Activated CD8-positive, alpha-beta T cell treated with anti-CD3 and anti-CD28 coated beads, Interleukin-2, amount 10 ng/mL, durations not matched to agents 7 days and 5 days (primary cell): ENCODE results near the gene PRRT2. TPM values are rescaled to one million over a fixed set of nuclear protein-coding genes. Genes with fewer than 3 reads are reported as not detected.

Experiments used
- ATAC-seq: fragments of 150-1000 bp; cut with Tn5 transposase; one replicate; pipeline ENCODE4 v1.10.0; 2021; ENCODE audit warnings: moderate library complexity
- CTCF ChIA-PET: fragments of 350-600 bp; sonication (Branson Sonifier 250); formaldehyde crosslinking; loops from one replicate; lab custom pipeline; 2021; ENCODE audit warnings: antibody characterized with exemption; lab: Charles Lee
- POLR2A ChIA-PET: fragments of 350-600 bp; sonication (Branson Sonifier 250); formaldehyde crosslinking; loops from one replicate; lab custom pipeline; 2021; ENCODE audit warnings: antibody characterized with exemption; lab: Charles Lee
- DNase-seq: peaks from one replicate; pipeline ENCODE4 v3.0.0-alpha.2; 2020
- H3K27ac Mint-ChIP-seq: one replicate; pipeline ENCODE4 v1.8.0; 2021; ENCODE audit warnings: mild to moderate bottlenecking, mixed read lengths
- H3K27me3 Mint-ChIP-seq: one replicate; pipeline ENCODE4 v1.8.0; 2021; ENCODE audit warnings: low read depth, mixed read lengths
- H3K36me3 Mint-ChIP-seq: one replicate; pipeline ENCODE4 v1.8.0; 2021; ENCODE audit warnings: low read depth, mixed read lengths
- H3K4me1 Mint-ChIP-seq: one replicate; pipeline ENCODE4 v1.8.0; 2021; ENCODE audit warnings: low read depth, mixed read lengths
- H3K4me3 Mint-ChIP-seq: one replicate; pipeline ENCODE4 v1.8.0; 2021; ENCODE audit warnings: mild to moderate bottlenecking, mixed read lengths
- H3K9me3 Mint-ChIP-seq: one replicate; pipeline ENCODE4 v1.8.0; 2022; ENCODE audit warnings: mixed read lengths; ENCODE audit not compliant: insufficient read depth
- total RNA-seq, 2 experiments: library from RNA; stranded (reverse); gene quantifications; one replicate each; pipeline ENCODE4 v1.2.3, GENCODE V29; 2021

The PRRT2 gene
- total RNA-seq, 2 experiments from 2014 or later, result 0.16 to 0.83 TPM

DNA sequence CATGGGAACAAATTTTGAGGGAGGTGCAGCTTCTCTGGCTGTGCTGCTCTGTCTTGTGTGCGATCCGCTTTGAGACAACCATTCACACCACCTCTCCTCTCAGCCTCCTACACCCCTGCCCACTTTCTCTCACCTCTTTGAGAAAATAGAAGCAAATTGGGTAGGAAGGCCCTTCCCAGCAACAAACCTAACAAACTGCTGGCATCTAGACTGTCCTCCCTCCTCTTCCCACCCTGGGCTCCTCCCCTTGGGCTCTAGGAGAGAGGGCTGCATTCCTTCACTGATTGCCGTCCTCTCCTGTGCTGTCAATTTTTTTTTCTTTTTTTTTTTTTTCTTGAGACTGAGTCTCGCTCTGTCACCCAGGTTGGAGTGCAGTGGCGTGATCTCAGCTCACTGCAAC lies 37.5 kb downstream of the PRRT2 start:
- no peaks in the 10 kb centered on the region for H3K27me3 Mint-ChIP-seq
- DNase-seq (no peak), ATAC-seq (no peak)
- POLR2A ChIA-PET, result interaction anchor here (1.9 kb wide), 1 partner anchor 29 kb away, joined by 12 read pairs; the partner anchor contains the start of gene MVP
- peaks cover 6% of the 10 kb centered on the region for H3K4me1 Mint-ChIP-seq
- no peak overlapping the region for H3K4me3 Mint-ChIP-seq
- no peaks in the 10 kb centered on the region for H3K9me3 Mint-ChIP-seq
- CTCF ChIA-PET, result interaction anchor here (1.4 to 5.2 kb wide), 15 partner anchors 10 to 192 kb away, joined by 4 to 106 read pairs (median 13); partner anchors contain the start of genes KIF22, MVP and PAGR1
- H3K36me3 Mint-ChIP-seq, result peaks cover 29% of the 10 kb centered on the region
- no peak overlapping the region for H3K27ac Mint-ChIP-seq

GRCh38 chr16:29850998-29851397 lies 39.0 kb downstream of the PRRT2 start:
- H3K27me3 Mint-ChIP-seq, result no peaks in the 10 kb centered on the region
- H3K27ac Mint-ChIP-seq, result no peak overlapping the region
- ATAC-seq (no peak), DNase-seq (no peak)
- CTCF ChIA-PET, result interaction anchor here (1.2 to 5.2 kb wide), 2 partner anchors 151 to 159 kb away, joined by 3 to 93 read pairs; no protein-coding TSS in a partner anchor
- H3K36me3 Mint-ChIP-seq, result peaks cover 19% of the 10 kb centered on the region
- peaks cover 6% of the 10 kb centered on the region for H3K4me1 Mint-ChIP-seq
- POLR2A ChIA-PET, result no interaction called here
- no peak overlapping the region for H3K4me3 Mint-ChIP-seq
- H3K9me3 Mint-ChIP-seq, result no peaks in the 10 kb centered on the region

DNA sequence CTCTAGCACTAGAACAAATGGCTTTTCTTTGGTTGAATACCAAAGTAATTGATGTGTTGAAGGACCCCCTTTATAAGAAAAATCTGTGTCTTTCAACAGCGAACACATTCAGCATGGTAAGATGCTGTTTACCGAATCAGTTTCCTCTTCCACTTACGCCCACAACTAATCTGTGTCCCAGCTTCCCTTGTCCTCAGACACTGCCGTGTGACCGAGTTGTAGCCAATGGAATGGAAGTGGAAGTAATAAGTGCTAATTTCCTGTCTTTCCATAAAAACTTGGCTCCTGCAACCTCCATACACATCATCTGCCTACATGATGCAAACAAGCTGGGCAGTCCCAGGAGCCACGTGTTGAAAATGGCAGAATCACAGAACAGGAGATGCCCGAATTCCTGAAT lies 40.7 kb downstream of the PRRT2 start:
- ATAC-seq (no peak), DNase-seq (no peak)
- peaks cover 6% of the 10 kb centered on the region for H3K4me1 Mint-ChIP-seq
- ChIA-PET CTCF (interaction anchor here (0.7 to 1.3 kb wide), 2 partner anchors 37 to 109 kb away, joined by 3 read pairs; partner anchors contain the start of genes PAGR1 and TMEM219), POLR2A (no interaction called here)
- no peaks in the 10 kb centered on the region for H3K9me3 Mint-ChIP-seq
- no peak overlapping the region for H3K27ac Mint-ChIP-seq
- peaks cover 16% of the 10 kb centered on the region for H3K36me3 Mint-ChIP-seq
- no peak overlapping the region for H3K4me3 Mint-ChIP-seq
- H3K27me3 Mint-ChIP-seq, result no peaks in the 10 kb centered on the region

DNA sequence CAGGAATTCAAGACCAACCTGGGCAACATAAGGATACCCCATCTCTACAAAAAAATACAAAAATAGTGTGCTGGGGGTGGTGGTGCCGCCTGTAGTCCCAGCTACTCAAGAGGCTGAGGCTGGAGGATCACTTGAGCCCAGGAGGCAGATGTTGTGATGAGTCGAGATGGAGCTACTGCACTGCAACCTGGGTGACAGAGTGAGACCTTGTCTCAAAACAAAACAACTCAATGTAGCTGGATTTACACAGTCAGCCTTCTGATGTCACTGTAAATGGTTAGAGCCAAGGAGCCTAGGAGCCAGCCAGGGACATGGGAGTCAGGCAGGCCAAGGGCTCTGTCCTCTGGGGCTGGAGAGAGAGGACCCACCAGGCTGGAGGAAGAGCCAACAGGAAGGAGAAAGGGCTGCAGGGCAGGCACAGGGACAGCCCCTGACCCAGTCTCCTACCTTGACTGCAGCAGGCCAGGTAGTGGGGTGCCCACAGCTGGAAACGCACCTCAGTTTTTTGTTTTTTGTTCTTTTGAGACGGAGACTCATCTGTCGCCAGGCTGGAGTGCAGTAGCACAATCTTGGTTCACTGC lies 42.6 kb downstream of the PRRT2 start:
- DNase-seq, result no peak
- Mint-ChIP-seq H3K4me1 (no peaks in the 10 kb centered on the region), H3K36me3 (peaks cover 20% of the 10 kb centered on the region), H3K27me3 (no peaks in the 10 kb centered on the region), H3K27ac (no peak overlapping the region), H3K4me3 (no peak overlapping the region), H3K9me3 (no peaks in the 10 kb centered on the region)
- CTCF ChIA-PET, result interaction anchor here (0.9 to 1.9 kb wide), 4 partner anchors 9 to 177 kb away, joined by 3 to 7 read pairs (median 4); partner anchors contain the start of gene TLCD3B
- no peak for ATAC-seq
- POLR2A ChIA-PET, result interaction anchor here (0.5 kb wide), 1 partner anchor 10 kb away, joined by 3 read pairs; no protein-coding TSS in a partner anchor

DNA sequence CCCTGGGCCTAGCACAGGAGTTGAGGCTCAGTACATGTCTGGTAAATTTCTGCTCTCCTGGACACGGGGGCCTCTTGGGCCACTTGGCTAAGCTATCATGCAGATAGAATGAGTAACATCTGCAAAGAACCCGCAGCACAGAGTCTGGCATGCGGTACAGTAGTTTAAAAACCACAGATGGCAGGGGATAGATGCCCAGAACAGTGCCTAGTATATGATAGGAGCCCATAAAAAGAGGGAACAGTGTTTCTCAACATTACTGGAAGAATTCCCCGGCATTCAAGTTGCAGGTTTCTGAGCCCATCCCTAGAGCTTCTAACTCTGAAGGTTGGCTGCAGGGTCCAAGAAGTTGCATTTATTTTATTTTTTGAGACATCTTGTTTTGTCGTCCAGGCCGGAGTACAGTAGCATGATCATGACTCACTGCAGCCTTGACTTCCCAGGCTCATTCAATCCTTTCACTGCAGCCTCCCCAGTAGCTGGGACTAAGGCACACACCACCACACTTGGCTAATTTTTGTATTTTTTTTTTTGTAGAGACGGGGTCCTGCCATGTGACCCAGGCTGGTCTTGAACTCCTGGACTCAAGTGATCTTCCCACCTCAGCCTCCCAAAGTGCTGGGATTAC lies 45.3 kb downstream of the PRRT2 start:
- H3K9me3 Mint-ChIP-seq, result no peaks in the 10 kb centered on the region
- ATAC-seq, result no peak
- H3K27me3 Mint-ChIP-seq, result no peaks in the 10 kb centered on the region
- ChIA-PET CTCF (interaction anchor here (3.1 kb wide), 1 partner anchor 9 kb away, joined by 17 read pairs; no protein-coding TSS in a partner anchor), POLR2A (interaction anchor here (0.7 kb wide), 1 partner anchor 9 kb away, joined by 3 read pairs; no protein-coding TSS in a partner anchor)
- H3K4me3 Mint-ChIP-seq, result no peak overlapping the region
- no peak overlapping the region for H3K27ac Mint-ChIP-seq
- DNase-seq, result no peak
- peaks cover 15% of the 10 kb centered on the region for H3K4me1 Mint-ChIP-seq
- H3K36me3 Mint-ChIP-seq, result peaks cover 28% of the 10 kb centered on the region

DNA sequence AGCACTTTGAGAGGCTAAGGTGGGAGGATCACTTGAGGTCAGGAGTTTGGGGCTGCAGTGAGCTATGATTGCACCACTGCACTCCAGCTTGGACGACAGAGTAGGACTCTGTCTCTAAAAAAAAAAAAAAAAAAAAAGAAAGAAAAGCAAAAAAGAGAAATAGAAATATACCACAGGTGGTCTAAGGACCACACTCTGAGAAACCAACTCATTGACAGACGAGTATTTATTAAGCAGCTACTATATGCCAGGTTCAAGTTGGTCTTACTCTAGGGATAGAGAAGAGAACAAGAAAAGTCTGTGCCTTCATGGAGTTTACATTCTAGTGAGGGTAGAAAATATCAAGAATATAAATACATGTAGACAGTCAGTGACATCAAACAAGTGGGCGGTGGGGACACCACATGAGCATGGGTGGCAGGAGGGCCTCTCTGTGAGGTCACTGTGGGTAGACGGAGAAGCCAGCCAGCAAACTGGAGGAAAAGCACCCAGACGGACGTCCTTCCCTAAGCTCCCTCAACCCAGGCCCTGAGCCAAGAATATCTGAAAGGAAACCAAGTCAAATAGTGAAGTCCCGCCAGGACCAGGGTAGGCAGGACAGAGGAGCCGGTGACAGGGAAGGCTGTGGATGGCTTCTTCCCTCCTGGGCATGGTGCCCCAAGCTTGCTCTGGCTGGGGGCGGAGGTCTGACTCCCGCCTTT lies 46.3 kb downstream of the PRRT2 start:
- POLR2A ChIA-PET, result interaction anchor here (0.6 kb wide), 2 partner anchors 10 to 806 kb away, joined by 3 read pairs; no protein-coding TSS in a partner anchor
- Mint-ChIP-seq H3K4me1 (peaks cover 20% of the 10 kb centered on the region), H3K27ac (no peak overlapping the region)

GRCh38 chr16:29858974-29859373 lies 47.0 kb downstream of the PRRT2 start:
- ATAC-seq (no peak), DNase-seq (no peak)
- CTCF ChIA-PET, result interaction anchor here (1.6 to 3.1 kb wide), 2 partner anchors 11 to 43 kb away, joined by 6 to 17 read pairs; partner anchors contain the start of gene PAGR1
- POLR2A ChIA-PET, result no interaction called here
- no peak overlapping the region for H3K27ac Mint-ChIP-seq
- H3K36me3 Mint-ChIP-seq, result peaks cover 28% of the 10 kb centered on the region
- H3K4me1 Mint-ChIP-seq, result peaks cover 25% of the 10 kb centered on the region
- no peaks in the 10 kb centered on the region for H3K27me3 Mint-ChIP-seq
- no peaks in the 10 kb centered on the region for H3K9me3 Mint-ChIP-seq
- no peak overlapping the region for H3K4me3 Mint-ChIP-seq

More for the DNA sequence above, 46.3 kb downstream of the PRRT2 start:
- CTCF ChIA-PET, result interaction anchor here (1.6 to 3.1 kb wide), 2 partner anchors 10 to 42 kb away, joined by 6 to 17 read pairs; partner anchors contain the start of gene PAGR1
- H3K4me3 Mint-ChIP-seq, result no peak overlapping the region
- no peaks in the 10 kb centered on the region for H3K27me3 Mint-ChIP-seq
- ATAC-seq, result no peak
- H3K36me3 Mint-ChIP-seq, result peaks cover 28% of the 10 kb centered on the region
- DNase-seq, result no peak
- no peaks in the 10 kb centered on the region for H3K9me3 Mint-ChIP-seq

- Mint-ChIP-seq H3K4me1 (peaks cover 25% of the 10 kb centered on the region), H3K27me3 (no peaks in the 10 kb centered on the region), H3K4me3 (no peak overlapping the region), H3K27ac (no peak overlapping the region), H3K9me3 (no peaks in the 10 kb centered on the region), H3K36me3 (peaks cover 28% of the 10 kb centered on the region)
- ATAC-seq, result no peak
- DNase-seq, result no peak
- POLR2A ChIA-PET, result interaction anchor here (1.1 kb wide), 1 partner anchor 101 kb away, joined by 3 read pairs; the partner anchor contains the start of gene TMEM219
- CTCF ChIA-PET, result interaction anchor here (1.2 kb wide), 1 partner anchor 12 kb away, joined by 9 read pairs; no protein-coding TSS in a partner anchor
Measured at GRCh38 chr16:29860218-29860617, 48.2 kb downstream of the PRRT2 start.

DNA sequence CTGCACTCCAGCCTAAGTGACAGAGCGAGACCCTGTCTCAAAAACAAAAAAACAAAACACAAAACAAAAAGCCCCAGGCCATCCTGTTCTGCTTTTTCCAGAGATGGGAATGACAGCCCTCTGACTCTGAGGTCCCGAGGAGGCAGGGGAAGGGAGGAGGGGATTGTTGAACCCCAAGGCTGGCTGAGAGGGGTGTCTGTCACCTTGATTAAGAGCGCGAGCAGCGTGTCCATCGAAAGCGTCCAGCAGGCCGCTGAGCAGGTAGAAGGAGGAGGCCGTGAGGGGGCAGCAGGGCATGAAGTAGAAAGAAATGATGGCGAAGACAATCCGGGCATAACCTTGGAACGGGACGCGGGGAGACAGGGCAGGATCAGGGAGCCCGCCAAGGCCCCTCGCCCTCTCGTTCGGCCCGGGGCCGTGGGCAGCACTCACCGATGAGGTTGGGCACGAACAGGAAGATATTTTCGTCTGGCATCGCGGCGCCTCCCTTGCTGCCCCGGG lies 50.4 kb downstream of the PRRT2 start:
- peak overlapping the region; percentile 100 for H3K27ac Mint-ChIP-seq
- H3K4me1 Mint-ChIP-seq, result peaks cover 26% of the 10 kb centered on the region
- CTCF ChIA-PET, result interaction anchor here (0.7 to 1.5 kb wide), 6 partner anchors 14 to 170 kb away, joined by 3 to 5 read pairs (median 4); partner anchors contain the start of gene TAOK2
- POLR2A ChIA-PET, result interaction anchor here (1.2 kb wide), 1 partner anchor 133 kb away, joined by 3 read pairs; the partner anchor contains the start of gene HIRIP3
- H3K36me3 Mint-ChIP-seq, result peaks cover 26% of the 10 kb centered on the region
- ATAC-seq (no peak), DNase-seq (peak; percentile 32)
- peak overlapping the region; percentile 91 for H3K4me3 Mint-ChIP-seq
- H3K27me3 Mint-ChIP-seq, result no peaks in the 10 kb centered on the region
- H3K9me3 Mint-ChIP-seq, result no peaks in the 10 kb centered on the region

DNA sequence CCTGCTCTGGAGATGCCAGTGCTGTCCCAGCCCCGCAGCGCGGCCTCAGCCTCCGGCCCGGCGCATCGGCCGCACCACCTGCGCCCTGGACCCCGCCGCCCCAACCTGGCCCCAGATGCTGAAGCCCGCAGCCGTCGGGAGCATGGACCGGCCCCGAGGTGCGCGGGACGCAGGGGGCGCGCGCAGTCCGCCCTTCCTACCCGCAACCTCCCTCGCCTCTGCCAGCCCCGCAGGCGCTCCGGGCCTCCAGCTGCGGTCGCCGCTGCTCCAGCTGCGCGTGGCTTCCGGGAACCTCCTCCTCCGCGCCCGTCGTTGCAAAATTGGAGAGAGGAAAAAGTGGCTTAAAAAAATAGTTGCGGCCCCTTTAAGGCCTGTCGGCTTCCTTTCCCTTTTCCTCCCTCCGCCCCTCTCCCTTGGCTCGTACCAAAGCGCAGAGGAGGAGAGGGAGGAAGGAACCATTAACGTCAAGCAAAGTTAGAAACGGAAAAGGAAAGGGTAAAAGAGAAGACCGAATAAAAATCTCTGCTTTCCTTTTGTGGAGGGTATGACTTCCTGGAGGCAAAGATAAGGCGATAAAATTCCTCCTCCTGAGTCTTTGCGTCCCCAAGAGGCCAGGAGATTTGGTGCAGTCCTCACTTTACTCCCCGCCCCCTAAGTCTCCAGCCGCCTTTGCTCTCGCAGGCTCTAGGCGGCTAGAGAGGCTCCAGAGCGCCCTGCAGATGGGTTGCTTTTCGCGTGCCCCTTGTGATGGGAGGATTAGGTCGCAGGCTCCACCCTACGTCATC lies 51.1 kb downstream of the PRRT2 start, which contains the start of gene CDIPT:
Gene CDIPT (minus strand): TSS at position 343 of the 785 bp plus-strand sequence. CDS start 369 bp downstream, outside the sequence.
- H3K4me3 Mint-ChIP-seq, result peak within 1 kb of the TSS; percentile 91
- CTCF ChIA-PET, result interaction anchor here (0.5 to 1.5 kb wide), 6 partner anchors 8 to 189 kb away, joined by 3 to 5 read pairs (median 4); partner anchors contain the start of gene TAOK2
- peak within 1 kb of the TSS; percentile 100 for H3K27ac Mint-ChIP-seq
- H3K36me3 Mint-ChIP-seq, result peaks cover 25% of the 10 kb centered on the region
- POLR2A ChIA-PET, result interaction anchor here (1.1 to 1.2 kb wide), 3 partner anchors 14 to 132 kb away, joined by 3 to 4 read pairs (median 3); partner anchors contain the start of gene HIRIP3
- peak; percentile 99 for ATAC-seq
- no peaks in the 10 kb centered on the region for H3K27me3 Mint-ChIP-seq
- DNase-seq, result peak; percentile 96
- H3K4me1 Mint-ChIP-seq, result peaks cover 31% of the 10 kb centered on the region
- H3K9me3 Mint-ChIP-seq, result no peaks in the 10 kb centered on the region
